ENCODE data around the gene SPAAR. TPM values are rescaled to one million over a fixed set of nuclear protein-coding genes. Genes with fewer than 3 reads are reported as not detected.

SPAAR gene
- total RNA-seq, 1 experiment from 2014 or later, result not detected

GRCh38 chr9:35904338-35904737 lies 5.0 kb upstream of the SPAAR start:
- Histone ChIP-seq H3K27me3 (ENCODE audit: insufficient read depth, low read length) (no peaks in the 10 kb centered on the region), H3K23me2 (ENCODE audit: insufficient read length, low read depth, low read length, poor library complexity, severe bottlenecking) (no peaks in the 10 kb centered on the region), H3K79me2 (ENCODE audit: insufficient read depth, low read length) (no peaks in the 10 kb centered on the region), H3K4me2 (ENCODE audit: insufficient read depth, insufficient read length, low read length) (no peak overlapping the region), H4K91ac (ENCODE audit: insufficient read length, low read depth, low read length) (no peak overlapping the region), H3K4ac (ENCODE audit: low read depth, low read length) (no peak overlapping the region), H4K20me1 (ENCODE audit: control insufficient read depth, insufficient read depth, insufficient read length) (no peaks in the 10 kb centered on the region), H4K5ac (ENCODE audit: insufficient read length, low read depth, low read length) (no peak overlapping the region), H3K23ac (ENCODE audit: insufficient read length, low read depth, low read length) (no peak overlapping the region), H3K56ac (ENCODE audit: insufficient read length, low read depth, low read length) (no peak overlapping the region), H3K14ac (ENCODE audit: insufficient read depth, low read length) (no peak overlapping the region), H4K8ac (replicated peaks; ENCODE audit: insufficient read length, low read depth, low read length) (no peak overlapping the region), H3K27ac (ENCODE audit: insufficient read length, low read depth, low read length) (no peak overlapping the region), H2BK15ac (ENCODE audit: low read depth, low read length) (no peak overlapping the region), H3K9me3 (ENCODE audit: control insufficient read depth, low read depth, low read length) (no peaks in the 10 kb centered on the region), H3K4me1 (ENCODE audit: insufficient read depth, low read length) (peaks cover 7% of the 10 kb centered on the region; the same call in 1 of the 2 replicates), H3K9ac (ENCODE audit: extremely low read depth, insufficient read length, low read length) (no peak overlapping the region), H2AFZ (ENCODE audit: low read length) (no peak overlapping the region), H2BK12ac (ENCODE audit: insufficient read length, low read depth, low read length) (no peak overlapping the region), H3T11ph (ENCODE audit: low read length) (no peak overlapping the region), H2BK20ac (ENCODE audit: low read depth, low read length, poor library complexity, severe bottlenecking) (no peak overlapping the region), H3K79me1 (ENCODE audit: insufficient read depth, low read depth, low read length, poor library complexity, severe bottlenecking) (no peaks in the 10 kb centered on the region), H2AK5ac (ENCODE audit: insufficient read length, low read length) (no peak overlapping the region), H2BK5ac (ENCODE audit: insufficient read length, low read length) (no peak overlapping the region), H2BK120ac (ENCODE audit: low read depth, low read length, poor library complexity, severe bottlenecking) (no peak overlapping the region), H3K18ac (ENCODE audit: insufficient read length, low read depth, low read length) (no peak overlapping the region)
- no peak overlapping the region for H3K27ac Mint-ChIP-seq
- WGBS (ENCODE audit: extremely low coverage, insufficient read length, low lambda C conversion rate), result no CpG with 5 or more reads among the region's 8 CpGs
- H3K4me3 Mint-ChIP-seq, result no peak overlapping the region; a peak in 1 of 5 replicates
- H3K27me3 Mint-ChIP-seq (ENCODE audit: low read depth), result peaks cover 8% of the 10 kb centered on the region
- H3K36me3 Mint-ChIP-seq (ENCODE audit: insufficient read depth in 1 of 3, low read depth in 3 of 3), result no peaks in the 10 kb centered on the region
- H3K9me3 Mint-ChIP-seq, result no peaks in the 10 kb centered on the region
- no peak for TF ChIP-seq CTCF (conservative IDR thresholded peaks at IDR 0.05)
- DNase-seq, result no peak
- H3K4me1 Mint-ChIP-seq, result peaks cover 34 to 37% of the 10 kb centered on the region in 2 experiments
